LoVo (cell line): Measurements from ENCODE around the gene IQUB.
"Not testable (repeated sequence)": the region's sequence is repeated elsewhere in the genome, so short reads cannot be mapped to it uniquely, and the experiment has no call there.

Experiments
- DNase-seq: peaks from one replicate; pipeline ENCODE4 v3.0.0-alpha.2; 2016; ENCODE audit warnings: low spot score

The IQUB gene

GRCh38 chr7:123415625-123416024, 118.8 kb downstream of the IQUB start:
- no peak for DNase-seq

GRCh38 chr7:123410273-123410904, 124.0 kb downstream of the IQUB start:
- peak; percentile 24 for DNase-seq

- DNase-seq, result not testable (repeated sequence)
Observed at GRCh38 chr7:123407951-123408350, 126.4 kb downstream of the IQUB start.
